HepG2 (cell line): ENCODE data around the gene TUBE1. TPM values are rescaled to one million over a fixed set of nuclear protein-coding genes. Genes with fewer than 3 reads are reported as not detected.
A peak's percentile ranks its signal among the peaks of the same experiment; 100 is the strongest.

Source experiments
- ATM ChIP-seq: fragments of 450-650 bp; IDR thresholded peaks from 2 replicates; pipeline ENCODE4 v1.7.1; 2017; ENCODE audit warnings: mild to moderate bottlenecking, borderline replicate concordance
- GATAD1 ChIP-seq: IDR thresholded peaks from 2 replicates; pipeline ENCODE4 v1.6.1; 2016; ENCODE audit warnings: missing genetic modification reagents, missing compliant biosample characterization
- HCFC1 ChIP-seq: fragments of 150-350 bp; IDR thresholded peaks from 2 replicates; pipeline ENCODE4 v1.6.1; 2014; ENCODE audit warnings: low read depth, low read length
- HNRNPK ChIP-seq: fragments of 200-400 bp; formaldehyde crosslinking; IDR thresholded peaks from 2 replicates; pipeline ENCODE4 v1.6.1; 2018; ENCODE audit warnings: low read length, low read depth, moderate library complexity, mild to moderate bottlenecking; ENCODE audit not compliant: poor library complexity, severe bottlenecking
- KDM6A ChIP-seq: IDR thresholded peaks from 2 replicates; pipeline ENCODE4 v1.6.1; 2016; ENCODE audit warnings: low read depth
- MAF1 ChIP-seq: sonication (generic); formaldehyde crosslinking; IDR thresholded peaks from 2 replicates; pipeline ENCODE4 v1.5.0; 2020; ENCODE audit warnings: missing genetic modification reagents, borderline replicate concordance
- MED13 ChIP-seq: sonication (generic); formaldehyde crosslinking; IDR thresholded peaks from 2 replicates; pipeline ENCODE4 v1.5.0; 2020; ENCODE audit warnings: missing genetic modification reagents
- MXD4 ChIP-seq: IDR thresholded peaks from 2 replicates; pipeline ENCODE4 v1.6.1; 2016; ENCODE audit warnings: mild to moderate bottlenecking, missing biosample characterization, missing genetic modification reagents
- PHF21A ChIP-seq: sonication (generic); formaldehyde crosslinking; IDR thresholded peaks from 2 replicates; pipeline ENCODE4 v1.5.0; 2020; ENCODE audit warnings: mild to moderate bottlenecking, missing genetic modification reagents
- RAD21 ChIP-seq: fragments of 450-650 bp; formaldehyde crosslinking; IDR thresholded peaks from 2 replicates; pipeline ENCODE4 v1.5.0; 2020; ENCODE audit warnings: mild to moderate bottlenecking
- SAFB2 ChIP-seq: sonication (generic); formaldehyde crosslinking; IDR thresholded peaks from 2 replicates; pipeline ENCODE4 v1.5.1; 2020; ENCODE audit warnings: missing genetic modification reagents, low read depth, mild to moderate bottlenecking, borderline replicate concordance
- SALL2 ChIP-seq: sonication (generic); formaldehyde crosslinking; IDR thresholded peaks from 2 replicates; pipeline ENCODE4 v1.8.1; 2023; ENCODE audit warnings: mild to moderate bottlenecking, missing genetic modification reagents, inconsistent platforms
- SIN3A ChIP-seq: IDR thresholded peaks from 2 replicates; pipeline ENCODE4 v1.6.1; 2011; ENCODE audit warnings: low read depth, mild to moderate bottlenecking, control low read depth, low read length, borderline replicate concordance
- SMAD3 ChIP-seq: sonication (generic); formaldehyde crosslinking; IDR thresholded peaks from 2 replicates; pipeline ENCODE4 v1.4.0; 2020; ENCODE audit warnings: missing genetic modification reagents
- SP140L ChIP-seq: sonication (generic); formaldehyde crosslinking; IDR thresholded peaks from 2 replicates; pipeline ENCODE4 v1.4.0; 2020; ENCODE audit warnings: missing genetic modification reagents, borderline replicate concordance
- ZMAT3 ChIP-seq: sonication (generic); formaldehyde crosslinking; conservative IDR thresholded peaks from 2 replicates; pipeline ENCODE4 v1.7.0; 2021; ENCODE audit warnings: missing genetic modification reagents
- ZNF143 ChIP-seq: sonication (generic); formaldehyde crosslinking; IDR thresholded peaks from 2 replicates; pipeline ENCODE4 v1.4.0; 2020; ENCODE audit warnings: missing genetic modification reagents
- ZNF614 ChIP-seq: IDR thresholded peaks from 2 replicates; pipeline ENCODE4 v1.6.1; 2018; ENCODE audit warnings: missing biosample characterization, missing genetic modification reagents, inconsistent platforms, borderline replicate concordance
- ZNF674 ChIP-seq: sonication (generic); formaldehyde crosslinking; IDR thresholded peaks from 2 replicates; pipeline ENCODE4 v1.5.0; 2020; ENCODE audit warnings: low read depth, mild to moderate bottlenecking, missing genetic modification reagents
- ZNF768 ChIP-seq: sonication (generic); formaldehyde crosslinking; IDR thresholded peaks from 2 replicates; pipeline ENCODE4 v1.4.0; 2020; ENCODE audit warnings: missing genetic modification reagents
- polyA plus RNA-seq, 8 experiments: library from polyadenylated mRNA; depleted of rRNA in 3 of 8; stranded (reverse) in 7 of 8; unstranded in 1 of 8; fragments of >200 nt; fragmentation: Illumina TruSeq in 4 of 8; extraction: Trizol in 4 of 8; gene quantifications; 2 replicates each; pipeline versions ENCODE4 v1.2.1 to v1.2.3, GENCODE V29; 2011 to 2016; ENCODE audit warnings: low read depth in 4 of 8, missing spikeins in 1 of 8, mixed read lengths in 1 of 8; ENCODE audit not compliant: insufficient read depth in 1 of 8
- total RNA-seq, 5 experiments: library from RNA; depleted of rRNA; stranded (reverse); fragments of >200 nt; fragmentation: Illumina TruSeq; extraction: Trizol; gene quantifications; 2 replicates each; pipeline ENCODE4 v1.2.3, GENCODE V29; 2016; ENCODE audit warnings: low read depth in 1 of 5
- TF ChIP-seq, protein P1 (sequence below): sonication (generic); formaldehyde crosslinking; conservative IDR thresholded peaks from 2 replicates; pipeline ENCODE4 v1.5.0; 2020; ENCODE audit warnings: missing genetic modification reagents
- TF ChIP-seq, protein P2 (sequence below): sonication (generic); formaldehyde crosslinking; IDR thresholded peaks from 2 replicates; pipeline ENCODE4 v1.8.0; 2022; ENCODE audit warnings: missing genetic modification reagents, low read depth, mild to moderate bottlenecking, borderline replicate concordance
- TF ChIP-seq, protein P3 (sequence below): sonication (generic); formaldehyde crosslinking; IDR thresholded peaks from 2 replicates; pipeline ENCODE4 v1.8.1; 2023; ENCODE audit warnings: mild to moderate bottlenecking, missing genetic modification reagents
- TF ChIP-seq, protein P4 (sequence below): sonication (generic); formaldehyde crosslinking; conservative IDR thresholded peaks from 2 replicates; pipeline ENCODE4 v1.4.0; 2020; ENCODE audit warnings: mild to moderate bottlenecking, missing genetic modification reagents, moderate library complexity

The TUBE1 gene
- total and polyA plus RNA-seq, 2 of the 13 experiments (the other 11 are each of a cell fraction or from before 2014, with no cell fraction given), result 17.3 to 22.6 TPM

DNA sequence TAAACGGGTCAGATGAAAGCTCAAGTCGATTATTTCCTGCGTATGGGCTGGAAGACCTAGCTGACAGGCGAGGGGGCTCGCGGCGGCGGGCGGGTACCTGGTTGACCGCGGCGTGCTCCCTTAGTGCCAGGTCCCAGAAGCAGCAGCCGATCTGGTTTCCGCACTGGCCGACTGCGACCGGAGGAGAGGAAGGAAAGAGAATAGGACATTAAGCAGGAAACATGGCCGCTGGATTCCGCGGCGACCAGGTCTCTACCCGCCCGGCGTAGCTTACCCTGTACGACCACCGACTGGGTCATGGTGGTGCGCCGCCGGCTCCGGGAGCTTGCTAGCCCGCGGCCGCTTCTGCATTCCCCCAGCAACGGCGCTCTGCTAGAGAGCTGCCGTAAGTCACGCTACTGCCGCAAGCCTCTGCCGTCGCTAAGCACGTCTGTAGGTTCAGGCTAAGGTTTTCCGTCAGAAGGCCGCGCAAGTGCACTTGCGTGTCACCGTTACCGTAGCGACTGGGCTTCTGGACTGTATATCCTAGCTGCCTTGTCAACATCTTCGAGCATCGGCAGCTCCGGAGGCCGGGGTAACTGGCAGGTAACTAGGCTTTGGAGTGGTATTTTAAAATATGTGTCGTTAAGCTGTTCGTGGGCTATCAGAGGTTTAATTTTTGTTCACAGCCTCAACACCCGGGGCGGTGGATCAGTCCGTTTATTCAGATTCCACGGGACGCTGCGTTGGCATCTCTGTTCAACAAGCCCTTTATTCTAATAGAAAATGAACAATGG is at the start of gene TUBE1, which contains the start of gene FAM229B (continued):
- TF ChIP-seq, protein P1, sequence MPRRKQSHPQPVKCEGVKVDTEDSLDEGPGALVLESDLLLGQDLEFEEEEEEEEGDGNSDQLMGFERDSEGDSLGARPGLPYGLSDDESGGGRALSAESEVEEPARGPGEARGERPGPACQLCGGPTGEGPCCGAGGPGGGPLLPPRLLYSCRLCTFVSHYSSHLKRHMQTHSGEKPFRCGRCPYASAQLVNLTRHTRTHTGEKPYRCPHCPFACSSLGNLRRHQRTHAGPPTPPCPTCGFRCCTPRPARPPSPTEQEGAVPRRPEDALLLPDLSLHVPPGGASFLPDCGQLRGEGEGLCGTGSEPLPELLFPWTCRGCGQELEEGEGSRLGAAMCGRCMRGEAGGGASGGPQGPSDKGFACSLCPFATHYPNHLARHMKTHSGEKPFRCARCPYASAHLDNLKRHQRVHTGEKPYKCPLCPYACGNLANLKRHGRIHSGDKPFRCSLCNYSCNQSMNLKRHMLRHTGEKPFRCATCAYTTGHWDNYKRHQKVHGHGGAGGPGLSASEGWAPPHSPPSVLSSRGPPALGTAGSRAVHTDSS (CRISPR knock-in tag), result no peak
- TF ChIP-seq SIN3A, result peak; percentile 19; the same call in 1 of the 2 replicates
- TF ChIP-seq GATAD1 (CRISPR knock-in tag), result peak; percentile 93
- TF ChIP-seq ZNF674 (CRISPR knock-in tag), result no peak
- peak; percentile 64; the same call in 1 of the 2 replicates for TF ChIP-seq PHF21A (CRISPR knock-in tag)
- TF ChIP-seq, protein P2, sequence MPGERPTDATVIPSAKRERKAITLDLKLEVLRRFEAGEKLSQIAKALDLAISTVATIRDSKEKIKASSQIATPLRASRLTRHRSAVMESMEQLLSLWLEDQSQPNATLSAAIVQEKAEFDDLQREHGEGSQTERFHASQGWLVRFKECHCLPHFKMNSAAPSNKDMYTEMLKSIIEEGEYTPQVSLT, result no peak
- TF ChIP-seq SALL2 (CRISPR knock-in tag), result peak; percentile 17; the same call in 1 of the 2 replicates
- TF ChIP-seq ZNF143, result peak; percentile 51; the same call in 1 of the 2 replicates
- peak; percentile 96 for TF ChIP-seq ZMAT3 (CRISPR knock-in tag)
- TF ChIP-seq, protein P3, sequence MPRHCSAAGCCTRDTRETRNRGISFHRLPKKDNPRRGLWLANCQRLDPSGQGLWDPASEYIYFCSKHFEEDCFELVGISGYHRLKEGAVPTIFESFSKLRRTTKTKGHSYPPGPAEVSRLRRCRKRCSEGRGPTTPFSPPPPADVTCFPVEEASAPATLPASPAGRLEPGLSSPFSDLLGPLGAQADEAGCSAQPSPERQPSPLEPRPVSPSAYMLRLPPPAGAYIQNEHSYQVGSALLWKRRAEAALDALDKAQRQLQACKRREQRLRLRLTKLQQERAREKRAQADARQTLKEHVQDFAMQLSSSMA, result 0 out of 2 replicates have a peak, but pooled peaks have one; percentile 34
- TF ChIP-seq MED13 (CRISPR knock-in tag), result no peak
- no peak; the same call in 1 of the 2 replicates for TF ChIP-seq SMAD3 (CRISPR knock-in tag)
- peak; percentile 79; the same call in 1 of the 2 replicates for TF ChIP-seq ZNF768
- 0 out of 2 replicates have a peak, but pooled peaks have one; percentile 23 for TF ChIP-seq MAF1 (CRISPR knock-in tag)
- TF ChIP-seq ATM, result no peak
- peak; percentile 95; the same call in 1 of the 2 replicates for TF ChIP-seq ZNF614
- TF ChIP-seq SAFB2 (CRISPR knock-in tag), result no peak
- TF ChIP-seq MXD4 (CRISPR knock-in tag), result peak; percentile 52; the same call in 1 of the 2 replicates
- TF ChIP-seq RAD21 (CRISPR knock-in tag), result 0 out of 2 replicates have a peak, but pooled peaks have one; percentile 24
- TF ChIP-seq, protein P4, sequence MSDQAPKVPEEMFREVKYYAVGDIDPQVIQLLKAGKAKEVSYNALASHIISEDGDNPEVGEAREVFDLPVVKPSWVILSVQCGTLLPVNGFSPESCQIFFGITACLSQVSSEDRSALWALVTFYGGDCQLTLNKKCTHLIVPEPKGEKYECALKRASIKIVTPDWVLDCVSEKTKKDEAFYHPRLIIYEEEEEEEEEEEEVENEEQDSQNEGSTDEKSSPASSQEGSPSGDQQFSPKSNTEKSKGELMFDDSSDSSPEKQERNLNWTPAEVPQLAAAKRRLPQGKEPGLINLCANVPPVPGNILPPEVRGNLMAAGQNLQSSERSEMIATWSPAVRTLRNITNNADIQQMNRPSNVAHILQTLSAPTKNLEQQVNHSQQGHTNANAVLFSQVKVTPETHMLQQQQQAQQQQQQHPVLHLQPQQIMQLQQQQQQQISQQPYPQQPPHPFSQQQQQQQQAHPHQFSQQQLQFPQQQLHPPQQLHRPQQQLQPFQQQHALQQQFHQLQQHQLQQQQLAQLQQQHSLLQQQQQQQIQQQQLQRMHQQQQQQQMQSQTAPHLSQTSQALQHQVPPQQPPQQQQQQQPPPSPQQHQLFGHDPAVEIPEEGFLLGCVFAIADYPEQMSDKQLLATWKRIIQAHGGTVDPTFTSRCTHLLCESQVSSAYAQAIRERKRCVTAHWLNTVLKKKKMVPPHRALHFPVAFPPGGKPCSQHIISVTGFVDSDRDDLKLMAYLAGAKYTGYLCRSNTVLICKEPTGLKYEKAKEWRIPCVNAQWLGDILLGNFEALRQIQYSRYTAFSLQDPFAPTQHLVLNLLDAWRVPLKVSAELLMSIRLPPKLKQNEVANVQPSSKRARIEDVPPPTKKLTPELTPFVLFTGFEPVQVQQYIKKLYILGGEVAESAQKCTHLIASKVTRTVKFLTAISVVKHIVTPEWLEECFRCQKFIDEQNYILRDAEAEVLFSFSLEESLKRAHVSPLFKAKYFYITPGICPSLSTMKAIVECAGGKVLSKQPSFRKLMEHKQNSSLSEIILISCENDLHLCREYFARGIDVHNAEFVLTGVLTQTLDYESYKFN, result 0 out of 2 replicates have a peak, but pooled peaks have one; percentile 37
- TF ChIP-seq KDM6A, result 0 out of 2 replicates have a peak, but pooled peaks have one; percentile 8
- TF ChIP-seq SP140L (CRISPR knock-in tag), result no peak
- no peak for TF ChIP-seq HNRNPK
- peak; percentile 45 for TF ChIP-seq HCFC1
